Body of pancreas (tissue), 4 donors: ENCODE measurements around the gene MPI. TPM values are rescaled to one million over a fixed set of nuclear protein-coding genes. Genes with fewer than 3 reads are reported as not detected.
A peak's percentile ranks its signal among the peaks of the same experiment; 100 is the strongest.

ENCODE experiments used
- ATAC-seq: fragments of 150-250 bp; one replicate; pipeline ENCODE4 v1.9.1; 2016
- DNase-seq, 4 donors: peaks; one replicate each; pipeline ENCODE4 v3.0.0-alpha.2; 2019
- H3K27ac ChIP-seq, 4 donors: fragments of 200-600 bp; sonication (generic); 1 replicate in 3 of 4; 2 replicates in 1 of 4; pipeline versions ENCODE4 v1.5.1 to v1.6.1; 2016 to 2019; ENCODE audit warnings: mild to moderate bottlenecking in 1 of 4, mixed read lengths in 1 of 4, moderate library complexity in 1 of 4
- H3K27me3 ChIP-seq, 2 donors: fragments of 200-600 bp; sonication (generic); one replicate each; pipeline ENCODE4 v1.6.0; 2016; ENCODE audit warnings: mild to moderate bottlenecking in 1 of 2
- H3K36me3 ChIP-seq, 2 donors: fragments of 200-600 bp; sonication (generic); replicated peaks in 1 of 2; 2 replicates each; pipeline ENCODE4 v1.5.1; 2016; ENCODE audit warnings: low read depth in 2 of 2; ENCODE audit not compliant: insufficient read depth in 1 of 2
- H3K4me1 ChIP-seq: fragments of 200-600 bp; sonication (generic); one replicate; pipeline ENCODE4 v1.6.0; 2016
- H3K4me3 ChIP-seq, 2 donors: fragments of 200-600 bp; sonication (generic); 1 replicate in 1 of 2; 2 replicates in 1 of 2; pipeline ENCODE4 v1.5.1; 2016 to 2019
- H3K9me3 ChIP-seq, 3 donors: fragments of 200-600 bp; sonication (generic); 1 replicate in 2 of 3; 2 replicates in 1 of 3; pipeline ENCODE4 v1.5.1; 2016
- POLR2A ChIP-seq, 3 donors: fragments of 450-650 bp; IDR thresholded peaks; one replicate each; pipeline ENCODE4 v1.6.1; 2016; ENCODE audit warnings: antibody characterized with exemption in 3 of 3, mild to moderate bottlenecking in 2 of 3
- WGBS, 2 donors: methylation state at CpG; one replicate each; pipeline ENCODE4 v1.1.5; 2017; 5-methylcytosine and 5-hydroxymethylcytosine counted together
- intact Hi-C: fragments of 100-400 bp; cut with DNase I; formaldehyde crosslinking; loops from one replicate; pipeline ENCODE4 v1.15.1; 2023
- total RNA-seq, 2 donors: library from RNA; depleted of rRNA; stranded (reverse); fragments of >200 nt; gene quantifications; one replicate each; pipeline ENCODE4 v1.1.0, GENCODE V29; 2016
- TF ChIP-seq, protein P1 (sequence below), 7 experiments: fragments of 450-650 bp in 4 of 7; fragments of 200-600 bp in 3 of 7; sonication (generic) in 3 of 7; IDR thresholded peaks; one replicate each; pipeline ENCODE4 v1.5.1; 2016 to 2019; ENCODE audit warnings: antibody characterized with exemption in 7 of 7

MPI gene
- total RNA-seq, 2 donors from 2014 or later: 47.5 to 80.4 TPM

DNA sequence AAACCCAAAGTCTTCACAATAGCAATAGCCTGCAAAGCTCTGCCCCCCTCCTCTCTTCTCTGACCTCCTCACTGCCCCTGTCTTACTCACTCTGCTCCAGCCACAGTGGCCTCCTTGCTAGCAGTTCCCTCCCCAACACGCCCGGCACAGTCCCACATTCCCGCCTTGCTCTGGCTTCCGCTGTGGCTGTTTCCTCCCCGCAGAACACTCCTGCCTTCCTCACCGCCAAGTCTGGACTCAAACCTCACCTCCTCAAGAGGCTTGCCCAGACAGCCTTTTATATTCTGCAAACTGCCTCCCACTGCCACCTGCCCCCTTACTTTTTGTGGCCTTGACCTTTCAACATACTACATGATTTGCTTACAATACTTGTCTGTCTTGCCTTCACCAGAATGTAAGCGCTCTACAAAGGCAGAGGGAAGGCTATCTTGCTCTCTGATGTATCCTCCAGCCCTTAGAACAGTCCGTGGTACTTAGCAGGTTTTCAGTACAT, 406 bp upstream of the MPI start:
- no peaks in the 10 kb centered on the region for H3K36me3 ChIP-seq
- no peaks in the 10 kb centered on the region for H3K27me3 ChIP-seq
- no peak for ATAC-seq
- no peaks in the 10 kb centered on the region for H3K9me3 ChIP-seq
- DNase-seq: peak in 3 of 4 donors; percentile 23 to 40 (median 35)
- H3K27ac ChIP-seq: peak overlapping the region; percentile 72 to 85 (median 78)
- peaks cover 38% of the 10 kb centered on the region for H3K4me1 ChIP-seq
- 36 to 53% methylated on average over 8 of the region's 8 CpGs for WGBS, 2 donors
- peak overlapping the region in 1 of 2 donors; percentile 98 for H3K4me3 ChIP-seq
- no peak for TF ChIP-seq POLR2A (IDR thresholded peaks at IDR 0.05)
- TF ChIP-seq, protein P1, sequence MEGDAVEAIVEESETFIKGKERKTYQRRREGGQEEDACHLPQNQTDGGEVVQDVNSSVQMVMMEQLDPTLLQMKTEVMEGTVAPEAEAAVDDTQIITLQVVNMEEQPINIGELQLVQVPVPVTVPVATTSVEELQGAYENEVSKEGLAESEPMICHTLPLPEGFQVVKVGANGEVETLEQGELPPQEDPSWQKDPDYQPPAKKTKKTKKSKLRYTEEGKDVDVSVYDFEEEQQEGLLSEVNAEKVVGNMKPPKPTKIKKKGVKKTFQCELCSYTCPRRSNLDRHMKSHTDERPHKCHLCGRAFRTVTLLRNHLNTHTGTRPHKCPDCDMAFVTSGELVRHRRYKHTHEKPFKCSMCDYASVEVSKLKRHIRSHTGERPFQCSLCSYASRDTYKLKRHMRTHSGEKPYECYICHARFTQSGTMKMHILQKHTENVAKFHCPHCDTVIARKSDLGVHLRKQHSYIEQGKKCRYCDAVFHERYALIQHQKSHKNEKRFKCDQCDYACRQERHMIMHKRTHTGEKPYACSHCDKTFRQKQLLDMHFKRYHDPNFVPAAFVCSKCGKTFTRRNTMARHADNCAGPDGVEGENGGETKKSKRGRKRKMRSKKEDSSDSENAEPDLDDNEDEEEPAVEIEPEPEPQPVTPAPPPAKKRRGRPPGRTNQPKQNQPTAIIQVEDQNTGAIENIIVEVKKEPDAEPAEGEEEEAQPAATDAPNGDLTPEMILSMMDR (IDR thresholded peaks at IDR 0.05): no peak
- intact Hi-C loops: no loop called here

DNA sequence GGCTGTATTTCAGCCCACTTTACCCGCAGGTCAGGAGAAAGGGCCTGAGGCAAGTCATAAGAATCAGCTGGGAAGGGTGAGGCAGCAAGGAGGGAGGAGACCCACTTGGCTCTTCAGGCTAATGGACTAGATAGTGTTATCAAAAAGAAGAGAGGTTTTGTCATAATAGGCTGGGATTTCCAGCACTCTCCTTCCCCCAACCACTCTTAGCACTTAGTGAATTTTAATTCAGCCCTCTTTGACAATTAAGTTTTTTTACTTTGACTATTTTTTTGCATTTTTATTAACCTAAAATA, 771 bp downstream of the MPI start:
- no peak for ATAC-seq
- Histone ChIP-seq H3K4me1 (peaks cover 38% of the 10 kb centered on the region), H3K27me3 (no peaks in the 10 kb centered on the region), H3K9me3 (no peaks in the 10 kb centered on the region), H3K36me3 (no peaks in the 10 kb centered on the region), H3K27ac (peak overlapping the region; percentile 72 to 85 (median 78)), H3K4me3 (peak overlapping the region; percentile 80 to 98)
- TF ChIP-seq, protein P1 (IDR thresholded peaks at IDR 0.05): no peak
- TF ChIP-seq POLR2A (IDR thresholded peaks at IDR 0.05): no peak
- 0% methylated on average over 1 of the region's 1 CpG for WGBS, 2 donors
- intact Hi-C loops: no loop called here
- DNase-seq: no peak

- TF ChIP-seq POLR2A (IDR thresholded peaks at IDR 0.05): no peak
- TF ChIP-seq, protein P1 (IDR thresholded peaks at IDR 0.05): no peak
- no peaks in the 10 kb centered on the region for H3K9me3 ChIP-seq
- intact Hi-C loops: no loop called here
- H3K4me3 ChIP-seq: no peak overlapping the region
- peak overlapping the region in 3 of 4 donors; percentile 50 to 85 (median 82) for H3K27ac ChIP-seq
- DNase-seq (peak; percentile 33 to 75 (median 71)), ATAC-seq (peak; percentile 21)
- no peaks in the 10 kb centered on the region for H3K27me3 ChIP-seq
- H3K4me1 ChIP-seq: peaks cover 38% of the 10 kb centered on the region
- no peaks in the 10 kb centered on the region for H3K36me3 ChIP-seq
- 45 to 47% methylated on average over 3 of the region's 3 CpGs for whole genome bisulfite sequencing, 2 donors
Measured at GRCh38 chr15:74891469-74891868, 1.6 kb downstream of the MPI start.

DNA sequence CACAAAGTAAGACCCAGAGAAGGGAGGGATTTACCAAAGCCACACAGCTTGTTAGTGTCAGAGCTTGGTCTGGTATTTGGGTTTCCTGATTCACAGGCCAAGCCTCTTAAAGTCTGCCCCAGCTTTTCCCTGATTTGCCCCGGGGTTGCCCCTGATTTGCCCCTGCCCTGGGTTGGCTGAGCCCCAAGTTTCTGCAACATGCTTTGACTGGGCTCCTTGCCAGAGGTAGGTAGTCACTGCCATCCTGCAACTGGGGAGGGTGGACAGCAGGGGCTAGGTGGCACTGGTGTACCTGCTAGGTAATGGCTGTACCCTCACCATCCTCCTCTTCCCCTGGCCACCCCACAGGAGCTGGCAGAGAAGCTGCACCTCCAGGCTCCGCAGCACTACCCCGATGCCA, 2.5 kb downstream of the MPI start:
- ATAC-seq (peak; percentile 15), DNase-seq (peak; percentile 50 to 79 (median 75))
- TF ChIP-seq POLR2A (IDR thresholded peaks at IDR 0.05): no peak
- TF ChIP-seq, protein P1 (IDR thresholded peaks at IDR 0.05): peak in 3 of 7 experiments; percentile 9 to 21 (median 17)
- intact Hi-C loops: no loop called here
- no peaks in the 10 kb centered on the region for H3K9me3 ChIP-seq
- no peak overlapping the region for H3K4me3 ChIP-seq
- no peaks in the 10 kb centered on the region for H3K27me3 ChIP-seq
- H3K36me3 ChIP-seq: no peaks in the 10 kb centered on the region
- WGBS, 2 donors: 28 to 42% methylated on average over 3 of the region's 3 CpGs
- H3K4me1 ChIP-seq: peaks cover 38% of the 10 kb centered on the region
- H3K27ac ChIP-seq: peak overlapping the region in 3 of 4 donors; percentile 50 to 85 (median 82)

DNA sequence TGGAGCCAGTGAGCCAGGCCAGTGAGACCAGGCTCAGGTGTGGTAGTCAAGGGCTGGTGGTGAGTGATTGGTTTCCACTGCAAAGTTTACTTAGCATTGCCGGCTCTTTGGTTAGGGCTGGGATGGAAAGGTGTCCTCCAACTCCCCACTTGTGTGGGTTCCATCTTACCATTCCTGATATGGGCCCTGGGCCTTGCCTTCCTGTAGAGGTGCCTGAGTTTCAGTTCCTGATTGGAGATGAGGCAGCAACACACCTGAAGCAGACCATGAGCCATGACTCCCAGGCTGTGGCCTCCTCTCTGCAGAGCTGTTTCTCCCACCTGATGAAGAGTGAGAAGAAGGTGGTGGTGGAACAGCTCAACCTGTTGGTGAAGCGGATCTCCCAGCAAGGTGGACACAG, 3.1 kb downstream of the MPI start:
- TF ChIP-seq, protein P1 (IDR thresholded peaks at IDR 0.05): no peak
- TF ChIP-seq POLR2A (IDR thresholded peaks at IDR 0.05): no peak
- Histone ChIP-seq H3K9me3 (no peaks in the 10 kb centered on the region), H3K4me1 (peaks cover 38% of the 10 kb centered on the region), H3K27me3 (no peaks in the 10 kb centered on the region), H3K27ac (peak overlapping the region in 1 of 4 donors; percentile 82), H3K4me3 (no peak overlapping the region), H3K36me3 (no peaks in the 10 kb centered on the region)
- intact Hi-C loops: no loop called here
- DNase-seq (no peak), ATAC-seq (no peak)
- 57 to 70% methylated on average over 2 of the region's 2 CpGs for WGBS, 2 donors
